ENCODE measurements around the gene PPP2R5A. TPM values are rescaled to one million over a fixed set of nuclear protein-coding genes. Genes with fewer than 3 reads are reported as not detected.
"Not testable (repeated sequence)": the region's sequence is repeated elsewhere in the genome, so short reads cannot be mapped to it uniquely, and the experiment has no call there.

PPP2R5A gene
- total RNA-seq, 1 experiment from 2014 or later: 21.5 TPM

DNA sequence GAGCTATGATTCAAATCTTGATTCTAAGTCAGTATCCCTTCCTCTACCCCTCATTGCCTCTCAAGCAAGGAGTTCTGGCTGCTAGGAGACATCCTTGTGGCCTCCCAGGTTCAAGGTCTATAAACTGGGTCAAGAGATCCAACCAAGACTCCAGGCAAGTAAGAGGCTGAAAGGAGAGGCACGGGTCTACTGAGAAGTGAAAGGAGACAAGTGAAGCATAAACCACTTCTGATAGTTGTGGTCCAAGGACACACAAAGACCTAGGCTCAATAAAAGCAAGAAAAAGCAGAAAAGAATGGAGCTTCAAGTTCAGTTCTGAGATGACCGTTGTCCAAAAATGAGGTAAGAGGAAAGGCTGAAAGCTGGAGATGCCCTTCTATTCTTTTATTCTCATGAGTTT lies 17.8 kb upstream of the PPP2R5A start:
- DNase-seq (ENCODE audit: low read depth): no peak

DNA sequence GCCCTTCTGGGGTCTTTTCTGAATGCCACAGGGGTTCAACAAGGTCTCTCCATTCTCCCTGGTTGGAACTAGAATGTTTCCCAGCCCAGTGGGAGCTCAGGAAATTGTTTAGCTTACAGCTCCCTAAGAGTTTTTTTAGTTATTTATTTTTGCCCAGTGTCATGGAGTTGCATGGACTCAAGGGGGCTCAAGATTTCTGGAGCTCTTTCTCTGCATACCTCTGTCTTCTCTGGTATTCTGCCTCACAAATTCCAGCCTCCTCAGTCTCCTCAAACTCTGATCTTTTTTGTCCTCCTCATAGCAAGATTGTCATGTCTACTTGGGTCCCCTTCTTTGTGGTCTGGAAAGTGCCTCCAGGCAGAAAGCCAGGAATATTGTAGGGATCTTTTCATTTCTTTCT lies 15.9 kb upstream of the PPP2R5A start:
- DNase-seq (ENCODE audit: low read depth): no peak

DNA sequence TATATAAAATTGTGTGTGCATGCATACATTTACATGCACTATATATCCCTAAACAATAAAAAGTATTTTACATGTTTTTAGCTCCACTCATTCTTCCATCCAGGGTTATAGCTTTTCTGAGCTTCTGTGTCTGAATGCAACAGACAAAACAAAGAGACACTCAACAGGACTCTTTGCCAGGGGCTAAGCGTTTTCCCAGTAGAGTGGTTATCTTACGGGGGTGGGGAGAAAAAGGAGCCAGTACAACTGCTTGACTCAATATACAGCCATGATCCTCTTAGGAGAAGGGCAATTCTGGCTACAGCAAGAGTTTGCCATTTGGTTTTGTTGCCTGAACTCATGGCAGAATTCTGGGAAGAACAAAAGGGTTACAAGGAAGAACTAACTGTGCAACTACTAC lies 14.6 kb upstream of the PPP2R5A start:
- no peak for DNase-seq (ENCODE audit: low read depth)

DNA sequence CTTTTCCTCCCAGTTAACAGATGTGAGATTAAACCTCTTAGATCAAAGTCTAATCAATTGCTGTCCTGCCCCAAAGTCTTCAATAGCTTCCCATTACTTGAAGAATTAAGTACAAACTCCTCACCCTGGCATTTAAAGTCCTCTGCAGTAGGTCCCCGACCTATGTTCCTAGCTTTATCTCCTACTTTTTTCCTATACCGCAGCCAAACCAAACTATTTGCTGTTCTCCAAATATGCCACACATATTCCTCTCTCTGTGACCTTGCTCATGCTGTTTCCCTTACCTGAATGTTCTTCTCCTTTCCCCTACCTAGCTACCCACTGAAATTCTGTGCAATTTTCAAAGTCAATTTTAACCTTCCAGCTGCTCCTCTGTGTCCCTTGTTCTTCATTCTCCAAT lies 14.0 kb upstream of the PPP2R5A start:
- DNase-seq (ENCODE audit: low read depth): no peak

DNA sequence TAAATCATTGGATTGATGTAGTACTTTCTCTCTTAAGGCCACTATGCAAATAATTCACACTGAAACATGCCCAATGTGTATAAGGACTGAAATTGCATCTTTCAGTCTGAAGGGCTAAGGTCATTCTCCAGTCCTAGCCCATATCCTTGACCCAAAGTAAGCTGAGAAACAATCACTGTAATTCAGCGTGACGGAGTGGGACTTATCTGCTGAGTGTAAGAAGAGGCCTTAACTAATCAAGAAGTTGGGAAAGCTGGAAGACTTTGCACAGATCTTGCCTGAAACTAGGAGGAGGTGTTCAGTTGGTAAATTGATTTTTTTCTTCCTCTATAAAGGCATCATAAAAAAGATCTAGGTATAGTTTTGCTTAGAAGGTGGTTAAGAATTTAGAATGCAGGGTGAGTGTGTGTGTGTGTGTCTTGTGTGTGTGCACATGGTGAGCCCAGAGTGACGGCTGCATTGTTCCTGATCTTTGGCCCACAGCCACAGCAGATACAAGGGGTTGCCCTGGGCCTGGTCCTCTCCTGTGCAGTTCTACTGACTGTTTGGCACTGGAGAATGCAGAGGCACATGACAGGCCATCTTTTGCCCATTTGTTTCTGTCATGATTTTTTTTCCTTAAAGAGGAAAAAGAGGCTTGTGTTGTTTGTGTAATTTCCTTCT lies 13.3 kb upstream of the PPP2R5A start:
- no peak for DNase-seq (ENCODE audit: low read depth)

DNA sequence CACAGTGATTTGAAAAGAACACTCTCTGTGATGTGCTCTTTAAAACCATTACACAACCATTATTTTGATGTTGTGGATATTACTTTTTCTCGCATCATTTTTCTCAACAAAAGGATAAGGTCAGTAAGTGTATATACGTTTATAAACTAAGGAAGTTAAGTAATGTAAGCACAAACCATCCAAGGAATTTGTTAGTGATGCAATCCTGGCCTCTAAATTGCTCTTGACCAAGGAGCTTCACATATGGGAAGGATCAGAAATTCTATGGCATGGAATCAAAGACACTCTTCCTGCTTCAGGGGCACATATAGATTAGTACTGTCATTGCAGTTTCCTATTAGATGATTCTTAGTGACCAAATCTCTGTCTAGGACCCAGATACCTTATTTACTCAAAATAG lies 3.6 kb upstream of the PPP2R5A start:
- no peak for DNase-seq (ENCODE audit: low read depth)

DNA sequence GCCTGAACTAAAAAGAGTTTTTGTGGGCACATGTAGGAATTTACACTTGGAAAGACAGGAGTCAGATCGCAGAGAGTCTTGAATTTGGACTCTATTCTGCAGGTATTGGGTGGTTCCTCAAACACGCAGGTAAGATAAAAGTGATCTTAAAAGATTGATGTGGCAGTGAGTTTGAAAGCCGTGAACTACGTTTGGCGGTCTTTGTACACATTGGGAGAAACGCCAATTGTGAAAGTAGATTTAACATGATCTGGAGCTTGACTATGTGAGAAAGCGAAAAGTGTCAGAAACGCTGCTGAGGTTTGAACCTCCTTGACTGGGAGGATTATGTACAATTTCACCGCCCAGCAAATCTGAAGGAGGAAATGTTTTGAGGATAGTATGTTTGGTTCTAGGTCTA lies 1.5 kb upstream of the PPP2R5A start:
- DNase-seq (ENCODE audit: low read depth): no peak

DNA sequence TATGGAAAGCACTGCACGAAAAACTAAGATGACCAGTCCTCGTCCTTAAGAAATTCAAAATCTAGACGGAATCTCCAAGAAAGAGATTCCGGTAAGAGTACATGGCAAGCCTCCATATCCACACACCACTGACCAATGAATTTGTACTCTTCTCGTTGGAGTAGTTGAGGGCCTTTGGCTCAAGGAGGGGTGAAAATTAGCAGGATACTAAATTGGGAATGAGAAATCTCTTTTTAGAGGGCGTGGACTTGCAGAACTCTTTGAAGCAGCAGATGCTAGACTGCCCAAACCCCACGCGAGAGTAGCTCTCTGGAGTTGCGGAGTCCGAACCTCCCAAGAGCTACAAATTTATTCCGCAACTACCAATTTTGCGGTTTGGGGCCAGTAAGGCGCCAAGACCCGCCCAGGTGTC lies 872 bp upstream of the PPP2R5A start:
- no peak for DNase-seq (ENCODE audit: low read depth)

DNA sequence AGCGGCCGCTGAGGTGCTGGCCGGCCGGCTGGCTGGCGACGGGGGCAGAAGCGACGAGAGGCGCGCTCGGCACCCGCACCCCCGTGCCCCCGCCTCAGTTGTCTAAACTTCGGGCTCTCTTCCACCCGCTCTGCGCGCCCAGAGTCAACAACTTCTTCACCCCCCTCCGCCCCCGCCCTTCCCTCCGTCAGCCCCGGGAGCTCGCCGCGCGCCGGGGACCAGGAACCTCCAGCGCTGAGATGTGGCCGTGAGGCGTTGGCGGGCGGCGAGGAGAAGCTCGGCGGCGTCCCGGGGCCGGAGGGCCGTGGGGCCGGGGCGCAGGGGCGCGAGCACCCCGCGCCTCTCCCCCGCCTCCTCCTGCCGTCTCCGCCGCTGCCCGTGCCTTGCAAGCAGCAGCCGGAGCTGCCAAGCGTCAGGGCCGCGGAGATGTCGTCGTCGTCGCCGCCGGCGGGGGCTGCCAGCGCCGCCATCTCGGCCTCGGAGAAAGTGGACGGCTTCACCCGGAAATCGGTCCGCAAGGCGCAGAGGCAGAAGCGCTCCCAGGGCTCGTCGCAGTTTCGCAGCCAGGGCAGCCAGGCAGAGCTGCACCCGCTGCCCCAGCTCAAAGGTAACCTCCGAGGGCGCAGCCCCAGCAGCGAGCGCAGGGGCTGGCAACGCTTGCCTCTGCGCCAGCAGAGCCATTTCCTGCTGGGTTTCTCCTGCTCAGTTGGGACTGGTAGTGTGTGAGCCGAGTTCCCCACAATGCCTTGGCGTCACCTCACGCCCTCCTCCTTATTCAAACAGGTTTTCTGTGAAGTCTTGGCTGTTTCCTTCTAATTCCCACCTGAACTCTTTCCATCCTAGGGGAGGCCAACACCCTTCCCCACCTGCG lies 710 bp downstream of the PPP2R5A start:
- DNase-seq (ENCODE audit: low read depth): peak; percentile 74

DNA sequence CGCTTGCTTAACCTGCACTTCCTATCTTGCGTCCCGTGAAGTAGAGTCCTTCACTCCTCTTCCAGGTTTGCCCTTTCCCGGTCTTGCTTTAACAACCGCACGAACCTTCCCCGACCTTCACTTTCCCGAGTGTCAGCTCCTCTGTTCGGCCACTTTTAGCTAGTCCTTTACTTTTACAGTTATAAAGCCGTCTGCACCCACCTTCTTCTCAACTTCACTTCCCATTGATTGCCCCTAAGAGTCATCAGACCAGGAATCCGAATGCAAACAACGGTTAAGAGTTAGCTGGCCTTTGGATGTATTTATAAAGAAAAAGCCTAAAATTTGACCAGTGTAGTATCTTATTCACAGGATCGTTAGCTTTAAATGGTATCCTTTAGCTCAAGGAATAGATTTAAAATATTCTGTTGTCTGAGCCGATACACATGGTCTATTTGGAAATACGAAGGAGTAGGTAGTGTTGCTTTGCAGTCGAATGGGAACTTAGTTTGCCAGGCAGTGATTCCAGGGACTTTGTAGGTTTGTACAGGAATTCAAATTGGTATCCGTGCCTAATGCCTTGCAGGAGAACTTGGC lies 1.4 kb downstream of the PPP2R5A start:
- peak; percentile 21 for DNase-seq (ENCODE audit: low read depth)

DNA sequence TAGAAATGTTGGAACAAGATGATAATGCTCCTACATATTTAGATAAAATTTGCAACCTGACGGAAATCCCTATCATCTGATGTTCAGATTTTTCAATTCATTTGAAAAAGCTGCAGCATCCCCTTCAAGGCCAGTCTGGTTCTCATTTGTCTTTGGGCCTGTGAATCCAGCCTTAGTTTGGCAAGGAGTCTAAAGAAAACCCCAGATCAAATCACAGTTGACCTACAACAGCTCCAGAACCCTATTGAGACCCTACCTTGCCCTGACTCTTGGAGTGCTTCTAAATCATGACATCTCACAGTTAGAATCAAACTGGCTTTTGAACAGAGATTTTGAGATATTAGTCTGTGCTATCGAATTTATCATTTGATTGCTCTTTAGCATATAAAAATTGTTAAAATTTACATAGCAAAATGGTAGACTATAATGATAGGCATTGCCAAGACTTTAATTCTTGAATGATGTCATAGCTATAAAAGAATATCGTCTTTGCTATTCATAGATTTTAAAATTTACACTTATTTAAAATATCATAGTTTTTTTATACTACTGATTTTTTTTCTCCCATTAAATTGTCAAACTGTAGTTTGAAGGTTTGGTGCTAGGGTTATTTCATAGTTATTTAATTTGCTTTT lies 2.2 kb downstream of the PPP2R5A start:
- DNase-seq (ENCODE audit: low read depth): no peak

DNA sequence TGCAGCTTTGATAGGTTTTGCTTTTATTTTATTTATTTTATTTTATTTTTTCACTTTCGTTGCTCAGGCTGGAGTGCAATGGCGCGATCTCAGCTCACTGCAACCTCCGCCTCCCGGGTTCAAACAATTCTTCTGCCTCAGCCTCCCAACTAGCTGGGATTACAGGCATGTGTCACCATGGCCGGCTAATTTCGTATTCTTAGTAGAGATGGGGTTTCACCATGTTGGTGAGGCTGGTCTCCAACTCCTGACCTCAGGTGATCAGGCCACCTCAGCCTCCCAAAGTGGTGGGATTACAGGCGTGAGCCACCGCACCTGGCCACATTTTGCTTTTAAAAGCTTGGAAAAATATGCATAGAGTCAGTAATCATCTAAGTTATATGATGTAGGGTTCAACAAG lies 2.8 kb downstream of the PPP2R5A start:
- DNase-seq (ENCODE audit: low read depth): not testable (repeated sequence)

DNA sequence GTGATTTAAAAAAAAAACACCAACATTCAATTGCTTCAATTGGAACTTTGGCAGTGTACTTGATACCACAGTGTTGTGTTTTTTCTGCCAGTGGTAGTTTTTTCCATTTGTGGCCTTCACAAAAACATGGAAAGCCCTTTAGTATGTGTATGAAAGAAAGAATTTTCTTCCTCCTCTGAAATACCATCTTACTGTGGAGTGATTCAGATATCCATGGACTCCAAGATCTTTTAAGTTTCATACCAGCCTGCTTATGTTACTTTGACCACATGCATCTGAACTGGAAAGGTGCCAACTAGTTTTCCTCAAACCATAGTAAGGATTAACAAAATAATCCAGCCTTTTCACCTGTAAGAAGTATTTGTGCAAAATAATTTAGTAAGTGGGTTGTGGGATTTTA lies 3.4 kb downstream of the PPP2R5A start:
- DNase-seq (ENCODE audit: low read depth): peak; percentile 17

DNA sequence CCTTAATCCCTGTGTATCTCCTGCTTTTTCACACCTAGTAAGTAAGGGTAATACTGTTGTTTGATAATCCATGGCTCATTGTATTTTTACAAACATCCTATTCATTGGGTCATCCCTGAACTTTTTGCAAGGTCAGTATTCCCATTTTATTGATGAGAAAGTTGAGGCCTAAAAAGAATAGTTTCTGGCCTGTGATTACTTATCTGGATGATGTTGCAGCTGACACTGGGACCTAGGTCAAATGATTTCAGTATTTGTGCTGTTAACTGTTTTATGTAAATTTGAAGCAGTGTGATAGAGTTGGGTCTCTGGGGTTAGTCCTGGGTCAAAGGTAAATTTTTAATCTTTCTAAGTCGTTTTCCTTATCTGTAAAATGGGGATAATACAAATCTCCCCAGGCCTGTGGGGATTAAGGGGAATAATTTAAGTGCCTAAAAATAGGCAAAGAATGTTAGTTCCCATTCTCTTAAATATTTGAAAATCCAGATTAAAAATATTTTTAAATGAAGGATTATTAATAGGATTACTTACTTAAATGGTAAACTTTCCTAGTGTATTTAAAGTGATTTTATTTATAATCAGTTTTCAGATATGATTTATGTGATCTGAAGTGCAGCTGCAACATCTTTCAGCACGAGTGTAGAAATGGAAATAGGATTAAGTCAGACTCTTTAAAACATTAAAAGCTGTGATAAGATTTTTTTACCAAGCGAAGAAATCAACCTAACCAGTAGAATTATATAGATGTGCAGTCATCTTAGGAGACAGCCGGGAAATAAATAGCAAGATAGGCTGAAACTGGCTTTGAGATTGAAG lies 4.3 kb downstream of the PPP2R5A start:
- no peak for DNase-seq (ENCODE audit: low read depth)

DNA sequence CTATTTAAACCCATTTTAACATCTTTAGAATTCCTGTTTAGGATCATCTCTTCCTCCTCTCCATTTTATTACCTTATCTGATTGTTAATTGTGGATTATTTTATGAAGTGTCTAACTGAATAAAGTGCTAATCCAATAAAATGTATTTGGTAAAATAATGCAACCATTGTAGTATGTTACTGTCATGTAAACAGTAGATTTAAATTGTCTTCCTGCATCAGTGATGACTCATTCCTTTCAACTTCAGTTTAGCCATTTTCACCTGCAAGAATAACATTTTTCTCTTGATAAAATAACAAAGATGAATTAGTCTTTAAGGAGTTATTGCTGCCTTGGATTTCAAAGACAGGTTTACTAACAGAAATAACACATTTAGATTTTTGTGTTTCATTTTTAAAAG lies 5.4 kb downstream of the PPP2R5A start:
- no peak for DNase-seq (ENCODE audit: low read depth)

DNA sequence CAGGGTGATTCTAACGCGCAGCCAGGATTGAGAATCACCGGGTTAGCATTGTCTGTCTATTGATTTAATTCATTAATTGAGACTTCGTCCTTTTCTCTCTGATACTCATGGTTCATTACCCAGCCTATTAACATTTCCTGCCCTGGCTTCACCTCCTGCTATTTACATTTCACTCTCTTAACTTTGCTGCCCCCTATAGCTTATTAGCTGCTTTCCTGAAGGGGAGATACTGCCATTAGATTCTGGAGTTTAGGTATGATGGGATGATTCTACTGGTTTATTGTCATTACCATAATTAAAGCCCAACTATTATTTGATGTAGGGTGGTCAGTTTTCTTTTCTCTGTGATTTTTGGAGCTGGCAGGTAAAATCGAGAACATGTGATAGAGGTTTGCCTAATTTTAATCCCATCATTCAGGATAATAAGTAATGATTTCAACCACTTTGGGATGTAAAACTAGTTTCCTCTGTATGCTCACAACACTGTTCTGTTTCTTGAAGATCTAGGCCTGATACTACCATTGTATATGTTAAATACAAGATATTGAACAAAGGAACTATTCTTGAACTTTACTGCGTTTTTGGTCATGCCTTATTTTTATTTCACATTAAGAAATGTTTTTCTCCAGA lies 6.4 kb downstream of the PPP2R5A start:
- DNase-seq (ENCODE audit: low read depth): peak; percentile 48

DNA sequence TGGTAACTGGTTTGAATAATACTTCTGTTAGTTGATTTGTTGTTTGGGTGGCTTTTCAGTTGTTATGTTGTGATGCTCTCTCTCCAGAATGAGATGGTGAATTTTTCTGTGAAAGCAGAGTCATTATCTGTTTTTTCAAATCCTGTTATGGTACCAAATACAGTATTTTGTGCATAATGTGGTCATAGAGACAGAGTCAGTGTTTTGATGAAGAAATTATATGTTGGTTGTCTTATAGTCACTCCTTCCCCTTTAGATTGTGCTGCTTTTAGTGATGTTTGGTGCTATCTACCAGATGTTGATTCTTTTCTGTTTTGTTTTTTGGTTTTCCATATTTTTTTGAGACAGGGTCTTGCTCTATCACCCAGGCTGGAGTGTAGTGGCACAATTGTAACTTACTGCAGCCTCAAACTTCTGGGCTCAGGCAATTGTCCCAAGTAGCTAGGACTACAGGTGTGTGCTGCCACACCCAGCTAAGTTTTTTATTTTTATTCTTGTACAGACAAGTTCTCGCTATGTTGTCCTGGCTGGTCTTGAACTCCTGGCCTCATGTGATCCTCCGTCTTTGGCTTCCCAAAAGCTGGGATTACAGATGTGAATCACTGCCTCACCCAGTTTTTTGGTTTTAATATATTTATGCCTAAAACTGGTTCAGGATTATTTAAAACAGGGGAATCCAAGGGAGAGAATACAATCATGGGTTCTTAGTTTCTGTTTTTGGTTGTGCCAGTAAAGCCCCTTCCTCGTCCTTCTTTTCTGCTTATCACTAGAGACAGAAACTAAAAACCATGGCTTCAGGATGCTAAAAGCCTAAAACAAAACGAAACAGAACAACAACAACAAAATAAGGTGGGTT lies 7.3 kb downstream of the PPP2R5A start:
- DNase-seq (ENCODE audit: low read depth): no peak

DNA sequence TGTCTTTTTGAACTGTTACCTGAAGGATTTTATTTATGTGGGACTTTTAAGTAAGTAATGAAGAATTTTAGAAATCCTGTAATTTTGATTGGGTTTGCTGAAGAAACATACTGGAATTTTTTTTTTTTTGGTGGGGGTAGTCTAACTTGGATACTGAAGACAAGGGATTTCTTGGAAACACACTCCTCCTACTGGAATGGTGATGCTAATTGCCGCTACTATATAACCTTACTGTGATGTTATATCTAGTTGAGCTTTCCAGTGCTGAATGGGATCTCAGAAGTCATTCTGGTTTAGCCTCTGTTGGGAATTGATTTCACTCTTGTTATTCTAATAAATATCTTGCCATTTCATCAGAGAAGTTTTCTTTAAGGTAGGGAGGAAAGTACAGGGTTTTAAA lies 8.4 kb downstream of the PPP2R5A start:
- DNase-seq (ENCODE audit: low read depth): no peak

DNA sequence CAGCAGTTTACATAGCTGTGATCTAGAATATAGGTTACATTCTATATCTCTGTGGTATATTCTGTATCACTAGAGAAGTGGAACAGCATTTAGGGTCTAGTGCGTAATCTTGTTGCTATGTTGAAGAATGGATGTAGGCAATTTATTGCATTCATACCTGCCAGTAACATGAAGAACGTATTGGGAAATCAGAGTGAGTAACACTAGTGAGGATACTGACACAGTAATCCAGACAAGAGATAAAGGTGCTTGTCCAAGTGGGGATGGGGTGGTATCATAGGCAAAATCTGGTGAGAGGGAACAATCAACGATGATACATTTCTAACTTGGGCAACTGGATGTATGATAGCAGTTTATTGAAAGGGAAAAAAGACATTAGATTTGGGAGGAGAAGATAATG lies 9.8 kb downstream of the PPP2R5A start:
- no peak for DNase-seq (ENCODE audit: low read depth)

DNA sequence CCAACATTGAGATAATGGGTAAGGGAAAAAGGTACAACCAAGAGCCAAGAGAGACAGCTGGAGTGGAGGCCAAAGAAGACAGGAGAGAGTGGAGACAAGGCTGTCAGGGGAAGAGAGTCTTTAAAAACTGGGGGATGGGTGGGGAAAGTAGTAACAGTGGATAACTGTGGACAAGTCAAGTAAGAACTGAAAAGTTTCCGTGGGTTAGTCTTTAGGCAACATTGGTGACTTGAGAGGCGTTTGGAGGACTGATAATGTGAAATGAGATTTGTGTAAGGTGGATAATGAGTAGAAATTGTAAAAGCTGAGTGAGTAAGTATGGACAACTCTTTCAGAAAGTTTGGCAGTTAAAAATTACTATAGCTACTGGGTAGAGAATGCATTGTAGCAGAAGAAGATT lies 10.4 kb downstream of the PPP2R5A start:
- no peak for DNase-seq (ENCODE audit: low read depth)
